ENCODE data around the gene UGT1A3. TPM values are rescaled to one million over a fixed set of nuclear protein-coding genes. Genes with fewer than 3 reads are reported as not detected.
"Not testable (repeated sequence)": the region's sequence is repeated elsewhere in the genome, so short reads cannot be mapped to it uniquely, and the experiment has no call there.

Gene UGT1A3
- total RNA-seq, 1 donor from 2014 or later: not detected

GRCh38 chr2:233713262-233713615 lies 15.6 kb upstream of the UGT1A3 start:
- CTCF ChIA-PET: no interaction called here
- intact Hi-C loops (cut with micrococcal nuclease): loop anchor here (5.0 kb wide), 2 partner anchors 216 to 1106 kb away; no protein-coding TSS in a partner anchor
- DNase-seq: no peak
- Mint-ChIP-seq H3K4me3 (no peak overlapping the region), H3K36me3 (ENCODE audit: low read depth) (no peaks in the 10 kb centered on the region), H3K9me3 (no peaks in the 10 kb centered on the region), H3K4me1 (peaks cover 4% of the 10 kb centered on the region), H3K27me3 (peaks cover 26% of the 10 kb centered on the region), H3K27ac (no peak overlapping the region)
- POLR2A ChIA-PET: no interaction called here
- no peak for TF ChIP-seq CTCF (IDR thresholded peaks at IDR 0.05)
- ATAC-seq (ENCODE audit: low read depth): no peak

GRCh38 chr2:233714121-233714520 lies 14.7 kb upstream of the UGT1A3 start:
- Mint-ChIP-seq H3K4me3 (no peak overlapping the region), H3K27ac (no peak overlapping the region), H3K36me3 (ENCODE audit: low read depth) (no peaks in the 10 kb centered on the region), H3K27me3 (peaks cover 25% of the 10 kb centered on the region), H3K9me3 (no peaks in the 10 kb centered on the region), H3K4me1 (peaks cover 4% of the 10 kb centered on the region)
- DNase-seq (no peak), ATAC-seq (ENCODE audit: low read depth) (no peak)
- intact Hi-C loops (cut with micrococcal nuclease): loop anchor here (5.0 kb wide), 2 partner anchors 217 to 1107 kb away; no protein-coding TSS in a partner anchor
- TF ChIP-seq CTCF (IDR thresholded peaks at IDR 0.05): no peak
- ChIA-PET POLR2A (no interaction called here), CTCF (no interaction called here)

- no peak within 1 kb of the TSS for H3K4me3 Mint-ChIP-seq
- ATAC-seq (ENCODE audit: low read depth): no peak
- no peak for DNase-seq
- no peaks in the 10 kb centered on the region for H3K36me3 Mint-ChIP-seq (ENCODE audit: low read depth)
- ChIA-PET POLR2A (no interaction called here), CTCF (no interaction called here)
- H3K4me1 Mint-ChIP-seq: no peaks in the 10 kb centered on the region
- H3K27ac Mint-ChIP-seq: no peak within 1 kb of the TSS
- H3K9me3 Mint-ChIP-seq: no peaks in the 10 kb centered on the region
- intact Hi-C loops (cut with micrococcal nuclease): no loop called here
- H3K27me3 Mint-ChIP-seq: peaks cover 23% of the 10 kb centered on the region
- TF ChIP-seq CTCF (IDR thresholded peaks at IDR 0.05): no peak
Observed at GRCh38 chr2:233718552-233718951, 10.3 kb upstream of the UGT1A3 start, which contains the start of gene UGT1A4. UGT1A4 (plus strand) TSS chr2:233718736; CDS start chr2:233718821, 85 bp downstream.

GRCh38 chr2:233736868-233737653 lies 8.2 kb downstream of the UGT1A3 start:
- H3K9me3 Mint-ChIP-seq; ATAC-seq (ENCODE audit: low read depth); H3K4me3 Mint-ChIP-seq; H3K4me1 Mint-ChIP-seq; H3K36me3 Mint-ChIP-seq (ENCODE audit: low read depth); H3K27ac Mint-ChIP-seq; CTCF ChIA-PET; intact Hi-C loops (cut with micrococcal nuclease); DNase-seq; POLR2A ChIA-PET: not testable (repeated sequence)
- peaks cover 38% of the 10 kb centered on the region for H3K27me3 Mint-ChIP-seq

GRCh38 chr2:233740870-233741269 lies 12.0 kb downstream of the UGT1A3 start:
- H3K36me3 Mint-ChIP-seq (ENCODE audit: low read depth): no peaks in the 10 kb centered on the region
- intact Hi-C loops (cut with micrococcal nuclease): no loop called here
- ATAC-seq (ENCODE audit: low read depth): no peak
- H3K4me1 Mint-ChIP-seq: no peaks in the 10 kb centered on the region
- ChIA-PET POLR2A (no interaction called here), CTCF (no interaction called here)
- peaks cover 40% of the 10 kb centered on the region for H3K27me3 Mint-ChIP-seq
- no peak for DNase-seq
- H3K27ac Mint-ChIP-seq: no peak overlapping the region
- no peak for TF ChIP-seq CTCF (IDR thresholded peaks at IDR 0.05)
- no peak overlapping the region for H3K4me3 Mint-ChIP-seq
- no peaks in the 10 kb centered on the region for H3K9me3 Mint-ChIP-seq

All from activated B cell treated with CpG ODN at 0.5 μM for 24 hours (primary cell).